ENCODE results near the gene PLA2G6.
A peak's percentile ranks its signal among the peaks of the same experiment; 100 is the strongest.
"Not testable (repeated sequence)": the region's sequence is repeated elsewhere in the genome, so short reads cannot be mapped to it uniquely, and the experiment has no call there.

PLA2G6 gene

GRCh38 chr22:38081941-38082828 lies 99.4 kb downstream of the PLA2G6 start:
- DNase-seq (ENCODE audit: low spot score): no peak

DNA sequence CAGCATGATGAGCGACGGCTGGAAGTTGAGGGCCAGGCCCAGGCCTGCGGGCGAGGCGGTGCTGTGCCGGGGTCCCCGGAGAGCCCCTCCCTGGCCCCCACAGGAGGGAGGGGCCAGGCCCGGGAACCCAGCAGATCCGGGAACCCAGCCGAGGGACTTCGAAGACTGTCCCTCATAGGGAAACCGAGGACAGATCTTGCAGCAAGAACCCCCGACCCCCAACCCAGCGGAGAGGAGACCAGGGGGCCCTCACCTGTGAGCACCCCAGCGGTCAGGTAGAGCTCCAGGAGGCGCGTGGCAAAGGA lies 100.0 kb downstream of the PLA2G6 start:
- DNase-seq (ENCODE audit: low spot score): no peak

GRCh38 chr22:38080850-38081635 lies 100.6 kb downstream of the PLA2G6 start:
- DNase-seq (ENCODE audit: low spot score): peak; percentile 66

DNA sequence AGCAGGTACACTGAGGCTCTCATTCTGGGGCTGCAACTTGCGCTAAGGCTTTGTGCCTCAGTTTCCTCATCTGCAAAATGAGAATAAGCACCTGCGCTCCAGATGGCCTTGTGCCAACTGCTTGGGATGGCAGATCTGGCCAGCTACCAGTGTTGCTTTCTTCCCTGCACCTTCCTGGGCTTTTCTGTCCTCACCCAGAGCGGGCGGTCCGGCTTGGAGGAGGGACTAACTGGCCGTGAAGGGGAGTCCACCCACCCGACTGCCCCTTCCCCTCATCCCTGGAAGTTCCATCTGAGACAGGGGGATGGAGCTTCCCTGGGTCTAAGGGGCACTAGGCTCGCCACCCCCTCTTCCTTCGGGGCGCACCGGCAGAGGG lies 101.2 kb downstream of the PLA2G6 start:
- DNase-seq (ENCODE audit: low spot score): no peak

GRCh38 chr22:38079804-38080203 lies 101.8 kb downstream of the PLA2G6 start:
- no peak for DNase-seq (ENCODE audit: low spot score)

DNA sequence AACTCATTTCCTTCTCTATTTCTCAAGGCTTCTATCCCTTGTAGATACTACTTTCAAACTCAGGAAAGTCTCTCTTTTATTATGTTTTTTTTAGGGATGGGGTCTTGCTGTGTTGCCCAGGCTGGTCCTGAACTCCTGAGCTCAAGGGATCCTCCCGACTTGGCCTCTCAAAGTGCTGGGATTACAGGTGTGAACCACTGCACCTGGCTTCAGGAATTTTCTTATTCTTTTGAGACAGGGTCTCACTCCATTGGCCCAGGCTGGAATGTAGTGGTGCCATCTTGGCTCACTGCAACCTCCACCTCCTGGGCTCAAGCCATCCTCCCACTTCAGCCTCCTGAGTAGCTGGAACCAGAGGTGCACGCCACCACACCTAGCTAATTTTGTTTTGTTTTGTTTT lies 102.4 kb downstream of the PLA2G6 start:
- DNase-seq (ENCODE audit: low spot score): not testable (repeated sequence)

DNA sequence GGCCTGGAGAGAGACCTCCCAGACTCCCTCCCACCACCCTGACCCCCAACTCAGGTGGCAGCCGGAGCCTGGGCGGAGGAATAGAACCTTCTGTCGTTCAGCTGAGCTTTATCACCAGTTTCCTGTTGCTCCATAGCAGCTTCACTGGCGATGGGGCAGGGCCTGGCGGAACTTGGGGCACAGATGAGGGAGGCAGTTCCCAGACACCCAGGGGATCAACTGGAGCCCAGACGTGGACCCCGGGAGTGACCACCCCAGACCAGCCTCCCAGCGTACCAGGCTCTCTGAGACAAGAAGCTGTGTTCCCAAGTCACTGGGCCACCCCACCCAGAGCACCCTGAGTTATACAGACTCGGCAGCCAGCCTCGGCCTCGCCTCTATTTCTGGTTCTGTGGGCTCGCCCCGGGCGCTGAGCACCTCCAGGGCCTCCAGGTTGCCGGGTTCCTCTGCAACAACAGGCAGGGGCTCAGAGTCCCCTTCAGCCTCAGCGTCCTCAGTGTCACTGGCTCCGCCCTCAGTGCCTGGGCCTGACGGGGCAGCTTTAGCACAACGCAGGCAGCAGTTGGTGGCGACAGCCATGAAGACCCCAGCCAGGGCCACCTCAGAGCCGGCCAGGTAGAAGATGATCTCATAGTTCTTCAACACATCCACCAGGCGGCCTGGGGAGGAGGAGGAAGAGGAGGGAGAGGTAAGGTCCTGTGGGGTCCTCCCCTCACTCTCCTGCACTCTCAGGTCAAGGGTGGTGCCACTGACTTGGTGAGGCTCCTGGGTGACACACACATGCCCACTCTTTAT lies 103.4 kb downstream of the PLA2G6 start:
- no peak for DNase-seq (ENCODE audit: low spot score)

- DNase-seq (ENCODE audit: low spot score): no peak
Observed at GRCh38 chr22:38077595-38077994, 104.0 kb downstream of the PLA2G6 start.

- DNase-seq (ENCODE audit: low spot score): no peak
Observed at GRCh38 chr22:38077096-38077495, 104.5 kb downstream of the PLA2G6 start.

DNA sequence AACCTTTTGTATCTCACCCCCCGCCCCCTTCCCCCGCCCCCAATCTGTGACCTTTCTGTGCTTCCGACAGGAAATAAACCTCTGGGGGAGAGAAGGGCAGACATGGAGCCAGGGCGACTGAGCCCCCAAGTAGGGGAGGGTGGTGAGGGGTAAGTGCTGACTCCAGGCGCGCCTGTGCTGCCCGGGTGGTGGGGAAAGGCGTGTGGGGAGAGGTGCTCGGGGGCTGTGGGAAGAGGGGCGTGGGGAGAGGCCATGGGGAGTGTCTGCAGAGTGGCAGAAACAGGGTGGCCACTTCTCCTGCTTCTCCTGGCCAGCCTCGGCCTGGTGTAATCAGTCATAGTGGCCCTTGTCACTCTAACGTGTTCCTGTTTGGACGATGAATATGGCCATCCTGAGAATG lies 105.7 kb downstream of the PLA2G6 start:
- no peak for DNase-seq (ENCODE audit: low spot score)

- DNase-seq (ENCODE audit: low spot score): no peak
Observed at GRCh38 chr22:38075105-38075825, 106.4 kb downstream of the PLA2G6 start.

GRCh38 chr22:38074181-38075104 lies 107.2 kb downstream of the PLA2G6 start:
- DNase-seq (ENCODE audit: low spot score): peak; percentile 83

DNA sequence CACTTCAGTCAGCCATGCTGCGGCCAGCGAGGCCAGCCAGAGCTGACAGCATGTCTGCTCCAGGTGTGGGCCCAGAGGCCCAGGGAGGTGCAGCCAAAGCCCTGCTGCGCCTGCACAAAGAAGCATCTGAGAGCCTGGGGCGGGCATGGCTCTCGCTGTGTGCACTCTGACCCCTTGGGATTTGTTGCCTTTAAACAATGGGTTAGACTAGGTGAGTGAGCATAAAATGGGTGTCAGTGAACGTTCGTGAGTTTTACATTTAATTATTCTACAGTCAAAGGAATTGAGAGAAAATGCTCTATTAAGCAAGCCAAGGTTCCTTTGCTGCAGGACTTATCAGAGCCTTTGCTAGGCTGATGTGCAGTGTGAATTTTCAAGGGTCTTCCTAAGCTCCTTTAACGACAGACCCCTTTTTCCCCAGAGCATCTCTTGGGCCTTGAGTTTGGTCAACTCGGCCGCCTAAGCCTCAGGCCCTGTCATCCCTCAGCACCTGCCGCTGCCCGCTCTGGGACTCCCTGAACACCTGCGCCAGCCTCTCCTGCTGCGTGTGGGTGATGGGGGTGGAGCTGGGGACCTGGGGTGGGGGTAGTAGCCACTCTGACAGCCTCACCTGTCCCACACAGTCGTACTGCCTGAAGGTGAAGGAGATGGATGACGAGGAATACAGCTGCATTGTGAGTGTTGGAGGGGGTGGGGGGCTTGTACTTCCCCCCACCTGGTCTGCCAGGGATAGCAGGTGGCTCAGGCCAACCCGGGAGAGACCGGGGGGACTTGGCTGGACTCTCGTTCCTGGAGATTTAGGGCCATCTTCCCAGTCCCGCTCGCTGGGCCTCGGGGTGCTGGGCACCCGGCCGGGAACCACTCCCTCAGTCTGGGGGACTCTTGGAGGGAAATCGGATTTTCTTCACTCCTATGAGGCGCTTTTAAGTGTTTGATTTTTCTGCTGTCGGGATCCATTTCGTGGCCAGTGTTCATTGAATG lies 108.2 kb downstream of the PLA2G6 start:
- no peak for DNase-seq (ENCODE audit: low spot score)

DNA sequence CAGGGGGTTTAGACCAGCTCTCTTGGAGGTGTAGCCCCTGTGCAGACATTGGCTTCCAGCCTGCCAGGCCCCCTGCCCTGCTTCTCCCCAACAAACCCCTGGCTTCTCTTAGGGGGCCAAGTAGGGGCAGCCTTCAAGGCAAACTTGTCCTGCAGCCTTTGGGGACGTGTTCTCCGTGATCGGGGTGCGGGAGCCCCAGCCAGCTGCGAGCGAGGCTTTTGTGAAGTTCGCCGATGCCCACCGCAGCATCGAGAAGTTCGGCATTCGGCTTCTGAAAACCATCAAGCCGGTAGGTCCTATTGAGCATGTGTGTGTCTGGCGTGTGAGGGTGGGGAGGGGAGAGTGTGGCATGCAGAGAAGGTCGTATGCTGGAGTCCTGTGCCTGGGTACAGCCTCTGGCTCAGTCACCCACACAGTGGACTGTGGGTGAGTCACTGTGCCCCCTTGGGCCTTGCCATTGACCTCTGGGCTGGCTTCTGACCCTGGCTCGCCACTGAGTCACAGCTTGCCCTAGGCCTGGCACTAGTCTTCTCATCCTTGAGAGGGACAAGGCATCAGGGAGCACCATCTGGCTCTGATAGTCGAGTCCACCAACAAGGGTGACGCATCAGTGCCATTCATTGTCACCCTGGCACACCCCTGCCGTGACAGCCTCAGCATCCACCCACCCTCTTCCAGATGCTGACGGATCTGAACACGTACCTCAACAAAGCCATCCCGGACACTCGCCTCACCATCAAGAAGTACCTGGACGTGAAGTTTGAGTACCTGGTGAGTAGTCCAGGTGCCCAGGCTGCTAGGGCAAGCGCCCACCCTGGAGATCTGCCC lies 109.1 kb downstream of the PLA2G6 start:
- no peak for DNase-seq (ENCODE audit: low spot score)

DNA sequence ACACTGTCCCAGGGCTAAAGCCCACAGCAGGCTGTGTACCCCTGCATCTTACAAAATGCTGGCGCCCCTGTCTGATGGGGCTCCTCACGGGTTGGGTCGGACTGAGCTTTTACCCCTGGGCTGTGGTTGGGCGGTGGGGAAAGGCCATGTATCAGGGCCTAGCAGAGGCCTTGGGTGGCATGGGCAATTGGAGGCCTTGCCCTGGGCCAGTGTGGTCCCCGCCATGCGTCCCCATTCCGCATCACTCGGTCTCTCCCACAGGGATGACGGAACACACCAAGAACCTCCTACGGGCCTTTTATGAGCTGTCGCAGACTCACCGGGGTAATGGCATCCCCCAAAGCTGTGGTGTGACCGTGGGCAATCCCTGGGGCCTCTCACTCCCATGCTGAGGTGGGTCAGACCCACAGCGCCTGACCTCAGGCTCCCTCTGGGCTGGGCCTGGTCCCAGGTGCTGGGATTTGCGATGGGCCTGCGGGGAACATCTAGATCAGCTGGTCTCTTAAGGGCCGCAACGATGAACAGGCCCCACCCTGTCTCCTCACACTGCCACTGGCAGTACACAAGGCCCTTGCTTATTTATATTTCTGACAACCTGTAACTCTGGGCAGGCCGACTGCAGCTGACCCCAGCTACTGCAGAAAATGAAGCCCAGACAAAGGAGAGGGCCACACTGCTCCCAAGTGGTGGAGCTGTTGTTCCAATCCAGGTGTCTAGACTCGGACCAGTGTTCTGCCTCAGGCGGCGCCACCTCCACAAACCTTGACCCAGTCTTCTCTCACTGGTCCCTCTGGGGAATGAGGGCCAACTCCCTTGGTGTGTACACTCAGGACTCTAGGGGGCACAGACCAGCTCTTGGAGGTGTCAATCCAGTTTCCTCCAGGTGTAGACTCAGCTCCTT lies 110.0 kb downstream of the PLA2G6 start:
- no peak for DNase-seq (ENCODE audit: low spot score)

- DNase-seq (ENCODE audit: low spot score): peak; percentile 42
Observed at GRCh38 chr22:38070250-38070921, 111.2 kb downstream of the PLA2G6 start.
